Nephron progenitor cell (in vitro differentiated cells): Measurements from ENCODE around the gene SLC25A21.

Experiments
- DNase-seq: peaks from one replicate; pipeline ENCODE4 v3.0.0; 2021
- H3K27ac Mint-ChIP-seq: 2 replicates; pipeline ENCODE4 v1.8.0; 2021; ENCODE audit warnings: mild to moderate bottlenecking, moderate library complexity, mixed read lengths
- H3K27me3 Mint-ChIP-seq: 2 replicates; pipeline ENCODE4 v1.8.0; 2021; ENCODE audit warnings: mild to moderate bottlenecking, low read depth, mixed read lengths; ENCODE audit not compliant: poor library complexity
- H3K36me3 Mint-ChIP-seq: 2 replicates; pipeline ENCODE4 v1.8.0; 2021; ENCODE audit warnings: low read depth, mixed read lengths
- H3K4me1 Mint-ChIP-seq: 2 replicates; pipeline ENCODE4 v1.8.0; 2021; ENCODE audit warnings: mixed read lengths
- H3K4me3 Mint-ChIP-seq: 2 replicates; pipeline ENCODE4 v1.8.0; 2021; ENCODE audit warnings: mild to moderate bottlenecking, moderate library complexity, mixed read lengths
- H3K9me3 Mint-ChIP-seq: 2 replicates; pipeline ENCODE4 v1.8.0; 2021; ENCODE audit warnings: mild to moderate bottlenecking, moderate library complexity, mixed read lengths
- CTCF ChIP-seq: fragments of 200-600 bp; sonication (generic); IDR thresholded peaks from 2 replicates; pipeline ENCODE4 v1.5.0; 2021; ENCODE audit warnings: antibody characterized with exemption

The SLC25A21 gene

GRCh38 chr14:36998686-36999085 is 173.7 kb downstream of the SLC25A21 start:
- Mint-ChIP-seq H3K36me3 (no peaks in the 10 kb centered on the region), H3K9me3 (no peaks in the 10 kb centered on the region), H3K4me3 (no peak overlapping the region), H3K4me1 (no peaks in the 10 kb centered on the region), H3K27ac (no peak overlapping the region), H3K27me3 (peaks cover under 1% of the 10 kb centered on the region)
- TF ChIP-seq CTCF, result no peak
- DNase-seq, result no peak

GRCh38 chr14:36997843-36998242 is 174.6 kb downstream of the SLC25A21 start:
- Mint-ChIP-seq H3K27me3 (peaks cover 3% of the 10 kb centered on the region), H3K27ac (no peak overlapping the region), H3K4me3 (no peak overlapping the region), H3K4me1 (no peaks in the 10 kb centered on the region), H3K36me3 (no peaks in the 10 kb centered on the region), H3K9me3 (no peaks in the 10 kb centered on the region)
- DNase-seq, result no peak
- no peak for TF ChIP-seq CTCF

- Mint-ChIP-seq H3K9me3 (no peaks in the 10 kb centered on the region), H3K27me3 (peaks cover 3% of the 10 kb centered on the region), H3K4me1 (no peaks in the 10 kb centered on the region), H3K4me3 (no peak overlapping the region), H3K36me3 (no peaks in the 10 kb centered on the region), H3K27ac (no peak overlapping the region)
- TF ChIP-seq CTCF, result no peak
- no peak for DNase-seq
Observed at GRCh38 chr14:36996857-36997590, 175.4 kb downstream of the SLC25A21 start.

- Mint-ChIP-seq H3K36me3 (no peaks in the 10 kb centered on the region), H3K27me3 (peaks cover 3% of the 10 kb centered on the region), H3K4me3 (no peak overlapping the region), H3K27ac (no peak overlapping the region), H3K9me3 (no peaks in the 10 kb centered on the region), H3K4me1 (no peaks in the 10 kb centered on the region)
- TF ChIP-seq CTCF, result no peak
- DNase-seq, result no peak
Observed at GRCh38 chr14:36996133-36996856, 176.1 kb downstream of the SLC25A21 start.

- Mint-ChIP-seq H3K27me3 (peaks cover 3% of the 10 kb centered on the region), H3K36me3 (no peaks in the 10 kb centered on the region), H3K27ac (peak overlapping the region; percentile 8), H3K9me3 (no peaks in the 10 kb centered on the region), H3K4me3 (no peak overlapping the region), H3K4me1 (peaks cover 29% of the 10 kb centered on the region)
- TF ChIP-seq CTCF, result no peak
- no peak for DNase-seq
Observed at GRCh38 chr14:36989806-36990205, 182.6 kb downstream of the SLC25A21 start.
